Measurements from ENCODE around the gene MAPK9.

- TF ChIP-seq, protein P1, sequence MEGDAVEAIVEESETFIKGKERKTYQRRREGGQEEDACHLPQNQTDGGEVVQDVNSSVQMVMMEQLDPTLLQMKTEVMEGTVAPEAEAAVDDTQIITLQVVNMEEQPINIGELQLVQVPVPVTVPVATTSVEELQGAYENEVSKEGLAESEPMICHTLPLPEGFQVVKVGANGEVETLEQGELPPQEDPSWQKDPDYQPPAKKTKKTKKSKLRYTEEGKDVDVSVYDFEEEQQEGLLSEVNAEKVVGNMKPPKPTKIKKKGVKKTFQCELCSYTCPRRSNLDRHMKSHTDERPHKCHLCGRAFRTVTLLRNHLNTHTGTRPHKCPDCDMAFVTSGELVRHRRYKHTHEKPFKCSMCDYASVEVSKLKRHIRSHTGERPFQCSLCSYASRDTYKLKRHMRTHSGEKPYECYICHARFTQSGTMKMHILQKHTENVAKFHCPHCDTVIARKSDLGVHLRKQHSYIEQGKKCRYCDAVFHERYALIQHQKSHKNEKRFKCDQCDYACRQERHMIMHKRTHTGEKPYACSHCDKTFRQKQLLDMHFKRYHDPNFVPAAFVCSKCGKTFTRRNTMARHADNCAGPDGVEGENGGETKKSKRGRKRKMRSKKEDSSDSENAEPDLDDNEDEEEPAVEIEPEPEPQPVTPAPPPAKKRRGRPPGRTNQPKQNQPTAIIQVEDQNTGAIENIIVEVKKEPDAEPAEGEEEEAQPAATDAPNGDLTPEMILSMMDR (IDR thresholded peaks at IDR 0.05) = no peak
- TF ChIP-seq, protein P2, sequence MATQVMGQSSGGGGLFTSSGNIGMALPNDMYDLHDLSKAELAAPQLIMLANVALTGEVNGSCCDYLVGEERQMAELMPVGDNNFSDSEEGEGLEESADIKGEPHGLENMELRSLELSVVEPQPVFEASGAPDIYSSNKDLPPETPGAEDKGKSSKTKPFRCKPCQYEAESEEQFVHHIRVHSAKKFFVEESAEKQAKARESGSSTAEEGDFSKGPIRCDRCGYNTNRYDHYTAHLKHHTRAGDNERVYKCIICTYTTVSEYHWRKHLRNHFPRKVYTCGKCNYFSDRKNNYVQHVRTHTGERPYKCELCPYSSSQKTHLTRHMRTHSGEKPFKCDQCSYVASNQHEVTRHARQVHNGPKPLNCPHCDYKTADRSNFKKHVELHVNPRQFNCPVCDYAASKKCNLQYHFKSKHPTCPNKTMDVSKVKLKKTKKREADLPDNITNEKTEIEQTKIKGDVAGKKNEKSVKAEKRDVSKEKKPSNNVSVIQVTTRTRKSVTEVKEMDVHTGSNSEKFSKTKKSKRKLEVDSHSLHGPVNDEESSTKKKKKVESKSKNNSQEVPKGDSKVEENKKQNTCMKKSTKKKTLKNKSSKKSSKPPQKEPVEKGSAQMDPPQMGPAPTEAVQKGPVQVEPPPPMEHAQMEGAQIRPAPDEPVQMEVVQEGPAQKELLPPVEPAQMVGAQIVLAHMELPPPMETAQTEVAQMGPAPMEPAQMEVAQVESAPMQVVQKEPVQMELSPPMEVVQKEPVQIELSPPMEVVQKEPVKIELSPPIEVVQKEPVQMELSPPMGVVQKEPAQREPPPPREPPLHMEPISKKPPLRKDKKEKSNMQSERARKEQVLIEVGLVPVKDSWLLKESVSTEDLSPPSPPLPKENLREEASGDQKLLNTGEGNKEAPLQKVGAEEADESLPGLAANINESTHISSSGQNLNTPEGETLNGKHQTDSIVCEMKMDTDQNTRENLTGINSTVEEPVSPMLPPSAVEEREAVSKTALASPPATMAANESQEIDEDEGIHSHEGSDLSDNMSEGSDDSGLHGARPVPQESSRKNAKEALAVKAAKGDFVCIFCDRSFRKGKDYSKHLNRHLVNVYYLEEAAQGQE (IDR thresholded peaks at IDR 0.05; ENCODE audit: insufficient read depth in 1 of 2, low read depth in 2 of 2, low read length in 1 of 2) = no peak
Measured at GRCh38 chr5:180331647-180331950, 39.7 kb upstream of the MAPK9 start.

All from Panc1 (cell line).